Subcutaneous abdominal adipose tissue (tissue), 5 donors: Measurements from ENCODE around the gene AOC2.
A peak's percentile ranks its signal among the peaks of the same experiment; 100 is the strongest.
"Not testable (repeated sequence)": the region's sequence is repeated elsewhere in the genome, so short reads cannot be mapped to it uniquely, and the experiment has no call there.

Experiments
- H3K27ac ChIP-seq: one replicate; pipeline ENCODE4 v1.7.0; 2013; ENCODE audit warnings: low read depth, mild to moderate bottlenecking, inconsistent platforms, low read length, moderate library complexity
- H3K27me3 ChIP-seq, 5 donors: one replicate each; pipeline ENCODE4 v1.7.0; 2013; ENCODE audit warnings: low read length in 5 of 5, inconsistent platforms in 1 of 5; ENCODE audit not compliant: control insufficient read depth in 5 of 5, insufficient read depth in 4 of 5
- H3K36me3 ChIP-seq, 5 donors: one replicate each; pipeline ENCODE4 v1.7.0; 2013; ENCODE audit warnings: low read length in 5 of 5; ENCODE audit not compliant: control insufficient read depth in 5 of 5, insufficient read depth in 5 of 5
- H3K4me1 ChIP-seq, 5 donors: one replicate each; pipeline ENCODE4 v1.7.0; 2013; ENCODE audit warnings: low read length in 5 of 5, mild to moderate bottlenecking in 3 of 5, moderate library complexity in 1 of 5; ENCODE audit not compliant: control insufficient read depth in 5 of 5, insufficient read depth in 5 of 5
- H3K4me3 ChIP-seq, 5 donors: one replicate each; pipeline ENCODE4 v1.7.0; 2013; ENCODE audit warnings: low read length in 5 of 5, low read depth in 1 of 5
- H3K9ac ChIP-seq, 5 donors: one replicate each; pipeline ENCODE4 v1.7.0; 2013; ENCODE audit warnings: low read length in 5 of 5, mild to moderate bottlenecking in 4 of 5, moderate library complexity in 3 of 5
- H3K9me3 ChIP-seq, 5 donors: one replicate each; pipeline ENCODE4 v1.7.0; 2013; ENCODE audit warnings: low read length in 5 of 5; ENCODE audit not compliant: control insufficient read depth in 5 of 5
- donor health status: healthy.
- donor health status: healthy.
- donor health status: healthy.
- donor health status: healthy.
- donor health status: healthy.

AOC2 gene

GRCh38 chr17:42867694-42868261 is 23.4 kb downstream of the AOC2 start:
- not testable (repeated sequence) for H3K9ac ChIP-seq, H3K9me3 ChIP-seq, H3K27me3 ChIP-seq, H3K4me3 ChIP-seq, H3K27ac ChIP-seq
- Histone ChIP-seq H3K4me1 (peaks cover 0 to 17% (median 7%) of the 10 kb centered on the region in 5 donors), H3K36me3 (peaks cover 9 to 47% (median 44%) of the 10 kb centered on the region in 5 donors)

DNA sequence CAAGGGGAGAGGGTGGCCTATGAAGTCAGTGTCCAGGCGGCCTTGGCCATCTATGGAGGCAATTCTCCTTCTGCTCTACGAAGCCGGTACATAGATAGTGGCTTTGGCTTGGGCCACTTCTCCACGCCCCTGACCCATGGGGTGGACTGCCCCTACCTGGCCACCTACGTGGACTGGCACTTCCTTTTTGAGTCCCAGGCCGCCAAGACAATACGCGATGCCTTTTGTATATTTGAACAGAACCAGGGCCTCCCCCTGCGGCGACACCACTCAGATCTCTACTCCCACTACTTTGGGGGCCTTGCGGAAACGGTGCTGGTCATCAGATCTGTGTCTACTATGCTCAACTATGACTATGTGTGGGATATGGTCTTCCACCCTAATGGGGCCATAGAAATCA is 24.0 kb downstream of the AOC2 start:
- no peak overlapping the region for H3K27ac ChIP-seq

DNA sequence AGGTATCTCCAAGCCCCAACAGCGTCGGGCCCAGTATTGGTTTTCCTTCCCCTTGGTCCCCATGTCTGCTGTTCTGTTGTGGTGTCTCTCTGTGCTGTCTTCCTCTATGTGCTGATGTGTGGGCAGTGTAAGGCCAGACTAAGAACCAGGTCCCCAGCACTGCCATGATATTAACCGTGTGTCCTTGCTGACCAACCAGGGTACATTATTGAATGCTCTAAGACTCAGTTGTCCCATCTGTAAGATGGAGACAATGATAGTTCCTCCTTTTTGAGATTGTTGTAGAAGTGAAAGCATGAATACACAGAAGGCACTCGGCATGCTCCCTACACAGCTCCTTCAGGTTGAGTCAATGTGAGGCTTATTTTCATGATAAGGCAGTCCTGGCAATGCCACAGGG is 27.3 kb downstream of the AOC2 start:
- Histone ChIP-seq H3K9ac (no peak overlapping the region), H3K27ac (no peak overlapping the region), H3K9me3 (peaks cover 0 to 5% (median 4%) of the 10 kb centered on the region in 5 donors), H3K27me3 (no peaks in the 10 kb centered on the region), H3K36me3 (peaks cover 9 to 49% (median 41%) of the 10 kb centered on the region in 5 donors), H3K4me3 (no peak overlapping the region), H3K4me1 (peaks cover 0 to 2% (median 0%) of the 10 kb centered on the region in 5 donors)

More for the DNA sequence above, 24.0 kb downstream of the AOC2 start:
- peaks cover 0 to 5% (median 4%) of the 10 kb centered on the region in 5 donors for H3K9me3 ChIP-seq
- H3K9ac ChIP-seq: no peak overlapping the region
- no peaks in the 10 kb centered on the region for H3K27me3 ChIP-seq
- no peak overlapping the region for H3K4me3 ChIP-seq
- peaks cover 9 to 52% (median 50%) of the 10 kb centered on the region in 5 donors for H3K36me3 ChIP-seq
- H3K4me1 ChIP-seq: peaks cover 0 to 17% (median 7%) of the 10 kb centered on the region in 5 donors

DNA sequence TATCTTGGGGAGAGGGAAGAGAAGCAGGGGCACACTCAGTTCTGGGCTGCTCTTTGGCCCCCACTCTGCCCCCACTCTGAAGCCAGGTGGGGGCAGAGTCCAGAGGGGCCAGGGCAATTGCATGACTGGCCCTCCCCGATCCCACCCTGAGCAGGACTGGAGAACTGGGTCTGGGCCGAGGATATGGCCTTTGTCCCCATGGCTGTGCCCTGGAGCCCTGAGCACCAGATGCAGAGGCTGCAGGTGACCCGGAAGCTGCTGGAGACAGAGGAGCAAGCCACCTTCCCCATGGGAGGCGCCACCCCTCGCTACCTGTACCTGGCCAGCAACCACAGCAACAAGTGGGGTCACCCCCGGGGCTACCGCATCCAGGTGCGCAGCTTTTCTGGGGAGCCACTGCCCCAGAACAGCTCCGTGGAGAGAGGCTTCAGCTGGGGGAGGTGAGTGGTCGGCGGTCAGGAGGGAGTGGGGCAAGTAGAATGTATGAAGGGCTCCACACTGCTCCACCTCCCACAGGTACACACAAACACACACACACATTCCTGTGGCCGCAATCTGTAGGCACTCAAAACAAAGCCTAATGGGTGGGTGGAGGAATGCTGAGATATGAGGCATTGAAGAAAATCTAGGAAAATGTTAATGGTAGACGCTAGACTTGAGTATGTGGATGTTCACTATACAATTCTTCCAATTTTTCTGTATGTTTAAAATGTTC is 28.0 kb downstream of the AOC2 start:
- Histone ChIP-seq H3K36me3 (peaks cover 9 to 53% (median 39%) of the 10 kb centered on the region in 5 donors), H3K4me1 (peaks cover 0 to 2% (median 0%) of the 10 kb centered on the region in 5 donors), H3K9me3 (peaks cover 0 to 5% (median 4%) of the 10 kb centered on the region in 5 donors), H3K9ac (no peak overlapping the region), H3K27ac (no peak overlapping the region), H3K4me3 (no peak overlapping the region), H3K27me3 (no peaks in the 10 kb centered on the region)

GRCh38 chr17:42873315-42873714 is 28.9 kb downstream of the AOC2 start:
- Histone ChIP-seq H3K27ac (no peak overlapping the region), H3K9ac (no peak overlapping the region), H3K9me3 (peaks cover 0 to 5% (median 4%) of the 10 kb centered on the region in 5 donors), H3K36me3 (peaks cover 9 to 51% (median 37%) of the 10 kb centered on the region in 5 donors), H3K4me1 (peaks cover 0 to 2% (median under 1%) of the 10 kb centered on the region in 5 donors), H3K27me3 (no peaks in the 10 kb centered on the region), H3K4me3 (no peak overlapping the region)

- peaks cover 9 to 45% (median 33%) of the 10 kb centered on the region in 5 donors for H3K36me3 ChIP-seq
- not testable (repeated sequence) for H3K9ac ChIP-seq, H3K4me3 ChIP-seq, H3K27ac ChIP-seq, H3K27me3 ChIP-seq, H3K9me3 ChIP-seq, H3K4me1 ChIP-seq
These were observed 29.7 kb downstream of the AOC2 start for GRCh38 chr17:42873932-42874695.

DNA sequence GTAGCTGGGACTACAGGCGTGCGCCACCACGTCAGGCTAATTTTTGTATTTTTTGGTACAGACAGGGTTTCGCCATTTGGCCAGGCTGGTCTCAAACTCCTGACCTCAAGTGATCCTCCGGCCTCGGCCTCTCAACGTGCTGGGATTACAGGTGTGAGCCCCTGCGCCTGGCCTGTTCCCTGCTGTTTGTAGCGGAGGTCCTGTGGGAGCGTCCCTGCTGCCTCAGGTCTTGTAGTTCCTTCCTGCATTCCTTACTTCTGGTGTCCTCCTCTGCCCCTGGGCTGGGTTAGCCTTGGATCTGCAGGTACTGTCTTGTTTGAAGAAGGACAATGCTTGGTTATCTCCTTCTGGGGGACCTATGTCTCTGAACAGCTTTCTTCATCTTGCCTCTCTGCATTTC is 32.7 kb downstream of the AOC2 start:
- Histone ChIP-seq H3K4me3 (no peak overlapping the region), H3K9me3 (no peaks in the 10 kb centered on the region), H3K27me3 (no peaks in the 10 kb centered on the region), H3K9ac (no peak overlapping the region), H3K36me3 (peaks cover 0 to 27% (median 21%) of the 10 kb centered on the region in 5 donors), H3K4me1 (peaks cover 0 to 16% (median 5%) of the 10 kb centered on the region in 5 donors), H3K27ac (no peak overlapping the region)

- no peaks in the 10 kb centered on the region for H3K9me3 ChIP-seq
- no peak overlapping the region for H3K4me3 ChIP-seq
- H3K27ac ChIP-seq: peak overlapping the region; percentile 37
- H3K4me1 ChIP-seq: peaks cover 0 to 16% (median 5%) of the 10 kb centered on the region in 5 donors
- H3K9ac ChIP-seq: no peak overlapping the region
- no peaks in the 10 kb centered on the region for H3K27me3 ChIP-seq
- H3K36me3 ChIP-seq: peaks cover 0 to 15% (median 8%) of the 10 kb centered on the region in 5 donors
These were observed 33.9 kb downstream of the AOC2 start for GRCh38 chr17:42878123-42878880.

- H3K9me3 ChIP-seq: no peaks in the 10 kb centered on the region
- H3K36me3 ChIP-seq: peaks cover 0 to 13% (median 6%) of the 10 kb centered on the region in 5 donors
- H3K4me3 ChIP-seq: no peak overlapping the region
- peaks cover 0 to 16% (median 5%) of the 10 kb centered on the region in 5 donors for H3K4me1 ChIP-seq
- peak overlapping the region in 1 of 5 donors; percentile 35 for H3K9ac ChIP-seq
- no peaks in the 10 kb centered on the region for H3K27me3 ChIP-seq
- peak overlapping the region; percentile 37 for H3K27ac ChIP-seq
These were observed 34.7 kb downstream of the AOC2 start for GRCh38 chr17:42878924-42879595.
